Upper lobe of right lung (tissue), 1 donor: ENCODE results near the gene DNAJC1. TPM values are rescaled to one million over a fixed set of nuclear protein-coding genes. Genes with fewer than 3 reads are reported as not detected.

Source experiments
- ATAC-seq: fragments of 200-7000 bp; cut with Tn5 transposase; one replicate; pipeline ENCODE4 v1.9.1; 2020; ENCODE audit warnings: mild to moderate bottlenecking, moderate library complexity
- DNase-seq: peaks from one replicate; pipeline ENCODE4 v3.0.0-alpha.2; 2020
- H3K27ac ChIP-seq: fragments of 200-600 bp; one replicate; pipeline ENCODE4 v1.8.0; 2022
- H3K27me3 ChIP-seq: fragments of 200-600 bp; one replicate; pipeline ENCODE4 v1.8.0; 2022; ENCODE audit warnings: mild to moderate bottlenecking
- H3K36me3 ChIP-seq: fragments of 200-600 bp; one replicate; pipeline ENCODE4 v1.8.0; 2022
- H3K4me1 ChIP-seq: fragments of 200-600 bp; one replicate; pipeline ENCODE4 v1.8.0; 2022
- H3K4me3 ChIP-seq: fragments of 200-600 bp; one replicate; pipeline ENCODE4 v1.8.0; 2022; ENCODE audit warnings: mild to moderate bottlenecking
- H3K9me3 ChIP-seq: fragments of 200-600 bp; one replicate; pipeline ENCODE4 v1.8.0; 2022
- CTCF ChIP-seq: fragments of 200-600 bp; IDR thresholded peaks from one replicate; pipeline ENCODE4 v1.8.0; 2022; ENCODE audit warnings: antibody characterized with exemption
- intact Hi-C: fragments of 100-400 bp; cut with DNase I; formaldehyde crosslinking; loops from one replicate; pipeline ENCODE4 v1.11.0; 2022
- total RNA-seq: library from RNA; stranded (reverse); fragmentation: NEBNext Ultra II Directional; extraction: Animal tissue kit (Norgen Biotek cat#: 25700); gene quantifications from one replicate; pipeline ENCODE4 v1.2.1, GENCODE V29; 2021
- donor health status: DM: no; HTN: yes; CAD: no; lungs with severe emphysema.

The DNAJC1 gene
- total RNA-seq, 1 donor from 2014 or later, result 32.7 TPM

- Histone ChIP-seq H3K27me3 (no peaks in the 10 kb centered on the region), H3K4me3 (no peak overlapping the region), H3K9me3 (no peaks in the 10 kb centered on the region), H3K27ac (no peak overlapping the region), H3K36me3 (no peaks in the 10 kb centered on the region), H3K4me1 (no peaks in the 10 kb centered on the region)
- no peak for ATAC-seq
- intact Hi-C loops, result no loop called here
- TF ChIP-seq CTCF, result no peak
- no peak for DNase-seq
These were observed 33.9 kb downstream of the DNAJC1 start for GRCh38 chr10:21969326-21970287.

- H3K36me3 ChIP-seq, result no peaks in the 10 kb centered on the region
- DNase-seq (no peak), ATAC-seq (no peak)
- no peak overlapping the region for H3K27ac ChIP-seq
- no peak for TF ChIP-seq CTCF
- intact Hi-C loops, result no loop called here
- H3K4me3 ChIP-seq, result no peak overlapping the region
- no peaks in the 10 kb centered on the region for H3K9me3 ChIP-seq
- no peaks in the 10 kb centered on the region for H3K27me3 ChIP-seq
- no peaks in the 10 kb centered on the region for H3K4me1 ChIP-seq
These were observed 38.4 kb downstream of the DNAJC1 start for GRCh38 chr10:21964983-21965665.

- Histone ChIP-seq H3K9me3 (no peaks in the 10 kb centered on the region), H3K27me3 (no peaks in the 10 kb centered on the region), H3K4me3 (no peak overlapping the region), H3K27ac (no peak overlapping the region), H3K4me1 (no peaks in the 10 kb centered on the region), H3K36me3 (no peaks in the 10 kb centered on the region)
- DNase-seq (no peak), ATAC-seq (no peak)
- intact Hi-C loops, result no loop called here
- TF ChIP-seq CTCF, result no peak
These were observed 41.2 kb downstream of the DNAJC1 start for GRCh38 chr10:21962358-21962757.

- Histone ChIP-seq H3K27me3 (no peaks in the 10 kb centered on the region), H3K4me3 (no peak overlapping the region), H3K27ac (no peak overlapping the region), H3K36me3 (no peaks in the 10 kb centered on the region), H3K9me3 (no peaks in the 10 kb centered on the region), H3K4me1 (no peaks in the 10 kb centered on the region)
- TF ChIP-seq CTCF, result no peak
- no peak for DNase-seq
- no peak for ATAC-seq
- intact Hi-C loops, result no loop called here
These were observed 41.7 kb downstream of the DNAJC1 start for GRCh38 chr10:21961847-21962246.

GRCh38 chr10:21959998-21960397, 43.5 kb downstream of the DNAJC1 start:
- H3K27ac ChIP-seq, result no peak overlapping the region
- no peaks in the 10 kb centered on the region for H3K27me3 ChIP-seq
- DNase-seq (no peak), ATAC-seq (no peak)
- H3K4me3 ChIP-seq, result no peak overlapping the region
- no peaks in the 10 kb centered on the region for H3K4me1 ChIP-seq
- intact Hi-C loops, result no loop called here
- H3K36me3 ChIP-seq, result no peaks in the 10 kb centered on the region
- TF ChIP-seq CTCF, result no peak
- H3K9me3 ChIP-seq, result no peaks in the 10 kb centered on the region
